ENCODE data around the gene RASGRF2.
"Not testable (repeated sequence)": the region's sequence is repeated elsewhere in the genome, so short reads cannot be mapped to it uniquely, and the experiment has no call there.

RASGRF2 gene

GRCh38 chr5:81080809-81081460 lies 120.8 kb downstream of the RASGRF2 start:
- no peak for DNase-seq

- no peak for DNase-seq
Measured at GRCh38 chr5:81081461-81081835, 121.3 kb downstream of the RASGRF2 start.

GRCh38 chr5:81086881-81087281 lies 126.7 kb downstream of the RASGRF2 start:
- DNase-seq, result no peak

- DNase-seq, result no peak
Measured at GRCh38 chr5:81091199-81091598, 131.0 kb downstream of the RASGRF2 start.

GRCh38 chr5:81093536-81094196 lies 133.5 kb downstream of the RASGRF2 start:
- no peak for DNase-seq

GRCh38 chr5:81095835-81096234 lies 135.7 kb downstream of the RASGRF2 start:
- no peak for DNase-seq

- no peak for DNase-seq
Measured at GRCh38 chr5:81097713-81098112, 137.6 kb downstream of the RASGRF2 start.

GRCh38 chr5:81105261-81105877 lies 145.2 kb downstream of the RASGRF2 start:
- DNase-seq, result no peak

GRCh38 chr5:81115261-81115660 lies 155.1 kb downstream of the RASGRF2 start:
- no peak for DNase-seq

GRCh38 chr5:81117566-81117965 lies 157.4 kb downstream of the RASGRF2 start:
- no peak for DNase-seq

GRCh38 chr5:81121273-81121672 lies 161.1 kb downstream of the RASGRF2 start:
- DNase-seq, result no peak

GRCh38 chr5:81121836-81122630 lies 161.9 kb downstream of the RASGRF2 start:
- DNase-seq, result no peak

- not testable (repeated sequence) for DNase-seq
Measured at GRCh38 chr5:81124689-81125088, 164.5 kb downstream of the RASGRF2 start.

GRCh38 chr5:81125959-81126358 lies 165.8 kb downstream of the RASGRF2 start:
- no peak for DNase-seq

- no peak for DNase-seq
Measured at GRCh38 chr5:81128416-81128815, 168.3 kb downstream of the RASGRF2 start.

- DNase-seq, result no peak
Measured at GRCh38 chr5:81132381-81132780, 172.2 kb downstream of the RASGRF2 start.

GRCh38 chr5:81134066-81134465 lies 173.9 kb downstream of the RASGRF2 start:
- no peak for DNase-seq

GRCh38 chr5:81134566-81134965 lies 174.4 kb downstream of the RASGRF2 start:
- no peak for DNase-seq

- no peak for DNase-seq
Measured at GRCh38 chr5:81136557-81136956, 176.4 kb downstream of the RASGRF2 start.

GRCh38 chr5:81137833-81138232 lies 177.7 kb downstream of the RASGRF2 start:
- DNase-seq, result no peak

GRCh38 chr5:81140441-81140840 lies 180.3 kb downstream of the RASGRF2 start:
- no peak for DNase-seq

GRCh38 chr5:81140943-81141342 lies 180.8 kb downstream of the RASGRF2 start:
- DNase-seq, result no peak

- no peak for DNase-seq
Measured at GRCh38 chr5:81142108-81142507, 181.9 kb downstream of the RASGRF2 start.
